ENCODE measurements around the gene GFRA3.
A peak's percentile ranks its signal among the peaks of the same experiment; 100 is the strongest.
"Not testable (repeated sequence)": the region's sequence is repeated elsewhere in the genome, so short reads cannot be mapped to it uniquely, and the experiment has no call there.

GFRA3 gene

DNA sequence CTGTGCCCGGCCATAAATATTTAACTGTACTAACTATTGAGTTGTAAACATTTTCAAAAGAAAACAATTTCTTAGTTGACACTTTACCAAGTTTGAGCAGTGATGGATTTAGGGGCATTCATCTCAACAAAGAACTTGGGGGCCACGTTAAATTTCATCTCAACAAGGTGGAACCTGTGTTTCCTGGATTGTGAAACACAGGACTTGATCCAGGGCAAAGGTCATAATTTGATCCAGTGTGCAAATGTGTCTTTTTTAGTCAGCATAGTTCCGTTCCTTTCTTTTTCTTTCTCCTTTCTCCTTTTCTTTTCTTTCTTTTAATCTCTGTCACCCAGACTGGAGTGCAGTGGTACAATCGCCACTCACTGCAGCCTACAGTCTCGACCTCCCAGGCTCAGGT, 3.1 kb downstream of the GFRA3 start:
- no peak for ATAC-seq
- no peak for DNase-seq
- peaks cover 21% of the 10 kb centered on the region for H3K4me1 Mint-ChIP-seq
- no peak overlapping the region for H3K27ac Mint-ChIP-seq
- H3K9me3 Mint-ChIP-seq = no peaks in the 10 kb centered on the region
- peaks cover 56% of the 10 kb centered on the region for H3K27me3 Mint-ChIP-seq
- no peak overlapping the region for H3K4me3 Mint-ChIP-seq

DNA sequence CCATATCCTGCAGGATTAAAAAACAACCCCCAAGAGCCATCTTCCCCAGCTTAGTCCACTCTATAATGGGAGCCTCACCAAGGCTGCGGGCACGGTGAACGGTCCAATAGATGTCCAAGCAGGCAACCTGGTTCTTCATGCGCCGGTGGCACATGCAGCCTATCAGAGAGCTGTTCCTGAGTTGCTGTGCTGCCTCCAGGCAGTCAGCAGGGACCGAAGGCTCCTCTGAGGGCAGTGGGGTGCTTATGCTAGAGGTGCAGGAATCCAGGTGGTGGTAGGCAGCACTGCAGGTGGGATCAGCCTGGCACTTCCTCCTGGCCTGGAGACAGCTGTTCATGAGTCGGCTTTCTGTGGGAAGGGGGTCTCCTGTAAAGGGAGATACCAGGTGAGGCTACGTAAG, 10.2 kb downstream of the GFRA3 start:
- Mint-ChIP-seq H3K9me3 (no peaks in the 10 kb centered on the region), H3K27me3 (peaks cover 24% of the 10 kb centered on the region), H3K27ac (no peak overlapping the region), H3K4me3 (no peak overlapping the region), H3K4me1 (peaks cover 6% of the 10 kb centered on the region)
- no peak for ATAC-seq
- no peak for DNase-seq

DNA sequence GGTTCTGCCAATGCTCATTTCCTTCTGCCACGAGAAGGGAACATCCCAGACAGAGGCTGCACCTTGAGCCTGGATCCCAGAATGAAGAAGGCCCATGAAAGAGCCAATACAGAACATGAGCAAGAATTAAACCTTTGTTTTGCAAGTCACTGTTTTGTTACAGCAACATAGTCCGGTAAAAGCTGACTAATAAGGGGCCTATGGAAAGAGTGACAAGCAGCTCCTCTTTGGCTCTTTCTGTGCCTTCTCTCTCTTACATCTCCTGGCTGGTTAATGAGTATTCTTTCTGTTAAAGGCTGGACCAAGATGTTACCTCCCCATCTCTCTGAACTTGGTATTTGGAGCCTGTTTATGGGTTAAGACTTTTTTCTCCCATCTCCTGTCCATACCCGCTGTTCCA, 10.8 kb downstream of the GFRA3 start:
- Mint-ChIP-seq H3K9me3 (no peaks in the 10 kb centered on the region), H3K4me3 (no peak overlapping the region), H3K4me1 (peaks cover 6% of the 10 kb centered on the region), H3K27ac (no peak overlapping the region), H3K27me3 (peaks cover 18% of the 10 kb centered on the region)
- DNase-seq = no peak
- no peak for ATAC-seq

DNA sequence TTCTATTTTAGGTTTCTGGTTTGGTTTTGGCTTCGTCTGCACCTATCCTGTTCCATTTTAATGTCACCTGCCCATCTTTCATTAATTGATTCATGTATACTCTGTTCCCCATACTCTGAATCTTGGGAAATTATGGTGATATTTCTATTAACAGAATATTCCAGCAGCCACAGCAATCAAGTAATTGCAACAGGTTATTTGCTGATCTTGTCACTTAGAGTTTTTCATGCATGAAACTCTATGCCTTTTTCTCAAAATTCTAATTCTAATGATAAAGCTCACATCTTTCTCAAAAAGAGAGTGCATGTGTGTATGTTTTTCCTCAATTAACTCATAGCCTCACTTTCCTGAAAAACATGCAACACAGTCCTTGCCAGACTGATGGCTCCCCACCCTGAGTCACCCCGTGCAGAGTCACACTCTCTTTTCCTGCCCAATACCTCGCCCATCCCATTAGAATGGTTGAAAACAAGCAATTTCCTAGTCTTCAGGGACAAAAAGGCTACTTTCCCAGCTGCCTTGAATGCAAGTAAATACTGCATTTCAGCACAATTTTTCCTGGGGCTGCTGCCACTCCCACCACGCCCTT, 15.6 kb downstream of the GFRA3 start:
- no peak overlapping the region for H3K4me3 Mint-ChIP-seq
- no peaks in the 10 kb centered on the region for H3K9me3 Mint-ChIP-seq
- H3K27ac Mint-ChIP-seq = no peak overlapping the region
- no peak for DNase-seq
- H3K27me3 Mint-ChIP-seq = no peaks in the 10 kb centered on the region
- H3K4me1 Mint-ChIP-seq = peaks cover 4% of the 10 kb centered on the region
- ATAC-seq = no peak

DNA sequence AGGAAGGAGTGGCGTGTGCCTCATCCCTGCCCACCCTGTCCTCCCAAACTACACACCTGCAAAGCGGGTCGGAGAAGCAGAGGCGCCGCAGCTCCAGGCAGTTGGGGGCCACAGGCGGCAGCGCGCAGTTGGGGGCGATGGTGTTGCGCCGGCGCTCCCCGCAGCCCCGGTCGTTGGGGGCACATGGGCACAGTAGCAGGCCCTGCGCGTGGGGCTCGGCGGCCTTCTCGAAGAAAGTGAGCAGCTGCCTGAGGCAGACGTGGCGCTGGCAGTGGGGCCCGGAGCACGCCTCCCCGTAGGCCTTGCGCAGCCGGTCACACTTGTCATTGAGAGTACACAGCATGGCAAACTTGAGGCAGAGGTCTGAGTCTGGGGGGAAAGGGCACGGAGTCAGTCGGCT, 16.8 kb downstream of the GFRA3 start:
- no peak for ATAC-seq

DNA sequence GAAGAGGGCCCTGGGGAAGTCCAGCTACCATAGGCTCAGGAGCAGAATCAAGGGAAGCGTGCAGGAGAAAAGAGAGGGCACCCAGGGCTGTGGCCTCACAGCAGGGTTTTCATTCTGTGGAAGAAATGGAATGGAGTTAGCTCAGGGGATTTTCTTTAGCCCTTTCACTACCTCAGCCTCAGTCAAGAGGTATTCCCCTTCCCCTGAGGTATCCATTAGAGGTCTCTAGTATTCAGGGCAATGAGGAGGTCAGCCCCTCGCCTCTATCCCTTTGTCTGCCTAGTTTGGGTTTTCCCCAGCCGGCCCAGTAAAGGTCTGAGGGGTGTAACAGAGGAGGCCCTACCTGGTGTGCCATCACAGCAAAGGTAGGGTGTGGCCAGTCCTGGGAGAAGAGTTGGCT, 21.5 kb downstream of the GFRA3 start:
- H3K27me3 Mint-ChIP-seq = no peaks in the 10 kb centered on the region
- H3K4me3 Mint-ChIP-seq = no peak overlapping the region
- H3K27ac Mint-ChIP-seq = no peak overlapping the region
- ATAC-seq = no peak
- DNase-seq = no peak
- H3K9me3 Mint-ChIP-seq = no peaks in the 10 kb centered on the region
- no peaks in the 10 kb centered on the region for H3K4me1 Mint-ChIP-seq

More for the DNA sequence above, 16.8 kb downstream of the GFRA3 start:
- Mint-ChIP-seq H3K4me1 (no peaks in the 10 kb centered on the region), H3K27me3 (no peaks in the 10 kb centered on the region), H3K27ac (no peak overlapping the region), H3K4me3 (no peak overlapping the region), H3K9me3 (no peaks in the 10 kb centered on the region)
- DNase-seq = no peak

DNA sequence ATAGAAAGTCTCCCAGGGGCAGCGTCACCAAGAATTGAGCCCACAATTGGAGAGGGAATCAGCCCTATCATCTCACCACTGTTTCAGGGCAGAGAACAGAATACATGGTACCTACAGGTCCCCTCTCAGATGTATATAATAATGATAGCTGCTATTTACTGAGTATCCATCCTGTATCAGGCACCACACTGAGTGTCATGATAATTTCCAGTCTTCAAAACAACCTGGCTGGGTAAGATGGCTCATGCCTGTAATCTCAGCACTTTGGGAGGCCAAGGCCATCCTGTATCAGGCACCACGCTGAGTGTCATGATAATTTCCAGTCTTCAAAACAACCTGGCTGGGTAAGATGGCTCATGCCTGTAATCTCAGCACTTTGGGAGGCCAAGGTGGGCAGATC, 26.6 kb downstream of the GFRA3 start:
- not testable (repeated sequence) for H3K27ac Mint-ChIP-seq, H3K4me1 Mint-ChIP-seq, H3K9me3 Mint-ChIP-seq, H3K4me3 Mint-ChIP-seq, ATAC-seq, DNase-seq
- H3K27me3 Mint-ChIP-seq = peaks cover 17% of the 10 kb centered on the region

DNA sequence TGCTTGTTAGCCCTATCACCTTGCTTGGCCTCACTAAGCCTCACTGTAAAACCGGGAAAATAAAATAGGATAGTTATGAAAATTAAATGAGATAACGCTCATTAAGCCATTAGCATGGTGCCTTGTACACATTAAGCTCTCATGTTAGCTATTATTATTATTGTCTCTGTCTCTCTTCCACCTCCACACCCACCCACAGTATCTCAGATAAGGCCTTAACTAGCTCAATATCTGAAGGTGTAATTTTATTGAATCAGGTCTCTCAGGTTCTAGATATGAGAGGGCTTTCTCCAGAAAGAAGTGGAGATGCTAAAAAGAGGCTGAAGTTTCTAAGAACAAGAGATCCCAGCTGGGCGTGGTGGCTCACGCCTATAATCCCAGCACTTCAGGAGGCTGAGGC, 27.6 kb downstream of the GFRA3 start:
- peaks cover 26% of the 10 kb centered on the region for H3K27me3 Mint-ChIP-seq
- H3K4me1 Mint-ChIP-seq = no peaks in the 10 kb centered on the region
- no peak for ATAC-seq
- no peak overlapping the region for H3K27ac Mint-ChIP-seq
- no peaks in the 10 kb centered on the region for H3K9me3 Mint-ChIP-seq
- DNase-seq = no peak
- H3K4me3 Mint-ChIP-seq = no peak overlapping the region

DNA sequence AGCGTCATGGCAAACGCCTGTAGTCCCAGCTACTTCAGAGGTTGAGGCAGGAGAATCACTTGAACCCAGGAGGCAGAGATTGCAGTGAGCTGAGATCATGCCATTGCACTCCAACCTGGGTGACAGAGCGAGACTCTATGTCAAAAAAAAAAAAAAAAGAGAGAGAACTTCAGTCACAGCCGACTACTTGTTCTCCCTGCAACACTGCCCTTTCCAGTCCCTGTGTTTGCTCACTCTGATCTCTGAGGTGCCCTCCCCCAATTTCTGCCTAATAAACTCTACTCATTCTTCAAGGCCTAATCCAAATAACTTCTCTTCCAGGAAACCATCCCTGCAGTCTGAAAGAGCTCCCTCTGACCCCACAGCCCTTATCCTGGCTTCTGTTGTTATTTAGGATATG, 28.1 kb downstream of the GFRA3 start:
- Mint-ChIP-seq H3K27me3 (peaks cover 31% of the 10 kb centered on the region), H3K4me1 (peaks cover 3% of the 10 kb centered on the region), H3K27ac (no peak overlapping the region), H3K4me3 (no peak overlapping the region), H3K9me3 (no peaks in the 10 kb centered on the region)
- DNase-seq (no peak), ATAC-seq (no peak)

DNA sequence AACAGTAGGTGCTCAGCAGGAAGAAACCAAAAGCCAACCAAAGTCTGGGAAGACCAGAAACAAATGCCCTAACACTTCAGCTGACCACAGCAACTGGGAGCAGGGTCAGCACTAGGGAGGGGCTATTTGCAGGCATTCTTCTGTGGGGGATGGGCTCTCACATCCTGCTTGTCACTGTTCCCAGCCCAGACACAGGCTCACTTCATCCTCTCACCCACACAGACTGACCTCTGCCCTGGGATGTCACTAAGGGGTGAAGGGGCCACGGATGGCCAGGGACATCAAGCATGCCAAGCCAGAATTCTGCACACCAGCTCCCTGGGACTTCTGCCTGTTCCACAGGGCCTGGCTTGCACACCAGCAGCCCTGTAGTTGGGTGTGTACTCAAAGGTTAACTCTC, 28.7 kb downstream of the GFRA3 start:
- no peak overlapping the region for H3K4me3 Mint-ChIP-seq
- ATAC-seq (no peak), DNase-seq (no peak)
- no peak overlapping the region for H3K27ac Mint-ChIP-seq
- H3K4me1 Mint-ChIP-seq = peaks cover 9% of the 10 kb centered on the region
- H3K27me3 Mint-ChIP-seq = peaks cover 37% of the 10 kb centered on the region
- no peaks in the 10 kb centered on the region for H3K9me3 Mint-ChIP-seq

DNA sequence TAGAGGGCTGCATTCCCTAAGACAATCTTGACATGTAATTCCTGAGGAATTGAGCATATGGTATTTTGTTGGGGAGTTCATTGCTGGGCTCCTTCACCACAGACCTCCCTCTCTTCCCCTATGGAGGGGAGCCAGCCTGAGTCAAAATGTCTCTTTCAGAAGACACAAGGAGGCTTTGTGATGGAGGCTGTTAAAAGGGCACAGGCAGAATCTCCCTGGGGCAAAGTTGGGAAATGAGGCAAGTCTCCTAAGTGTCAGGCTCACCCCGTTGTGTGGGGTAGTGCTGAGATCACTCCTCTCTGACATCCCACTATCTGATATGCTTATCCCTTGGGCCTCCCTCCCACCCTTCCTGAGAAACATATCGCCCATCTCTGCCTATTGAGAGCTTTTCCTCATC, 30.6 kb downstream of the GFRA3 start:
- Mint-ChIP-seq H3K27ac (no peak overlapping the region), H3K4me1 (peaks cover 13% of the 10 kb centered on the region), H3K27me3 (peaks cover 54% of the 10 kb centered on the region), H3K9me3 (no peaks in the 10 kb centered on the region), H3K4me3 (no peak overlapping the region)
- ATAC-seq = no peak
- DNase-seq = no peak

DNA sequence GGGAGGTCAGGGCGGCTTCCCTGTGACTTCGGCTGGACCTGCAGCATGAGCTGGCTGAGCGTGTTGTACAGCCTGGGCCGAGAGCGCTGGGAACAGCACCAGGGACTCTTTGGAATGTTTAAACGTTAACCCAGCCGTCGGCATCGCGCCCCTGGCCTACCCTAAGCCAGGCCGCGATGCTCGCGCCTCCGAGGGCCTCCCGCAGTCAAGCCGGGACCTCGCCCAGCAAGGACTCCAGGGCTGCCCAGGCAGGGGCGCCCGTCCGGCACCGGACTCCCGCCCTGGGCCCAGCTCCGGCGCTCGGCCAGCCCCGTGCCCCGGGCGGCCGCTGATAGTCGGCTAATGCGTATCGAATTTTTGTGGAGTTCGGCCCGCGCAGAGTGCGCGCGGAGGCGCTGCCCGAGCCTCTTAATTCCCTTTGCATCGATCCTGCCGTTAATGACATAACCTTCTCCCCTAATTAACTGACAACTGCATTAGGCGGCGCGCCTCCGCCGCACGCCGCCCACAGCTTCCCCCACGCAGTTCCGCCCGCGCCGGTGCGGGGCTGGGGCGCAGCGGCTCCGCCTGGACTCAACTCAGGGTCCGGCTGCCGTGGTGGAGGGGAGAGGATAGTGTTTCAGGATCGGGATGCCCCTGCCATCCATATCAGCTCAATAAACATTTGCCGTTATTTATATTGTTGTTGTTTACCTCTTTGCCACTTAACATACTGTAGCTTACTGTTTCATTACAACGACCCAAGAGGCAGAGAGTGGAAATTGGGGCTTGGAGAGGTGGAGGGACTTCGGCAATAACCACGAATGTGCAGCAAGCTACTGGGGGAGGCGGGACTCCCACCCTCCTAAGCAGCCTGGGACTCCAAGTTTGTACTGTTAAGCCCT, 32.5 kb downstream of the GFRA3 start:
- Mint-ChIP-seq H3K4me1 (peaks cover 13% of the 10 kb centered on the region), H3K27me3 (peaks cover 59% of the 10 kb centered on the region), H3K27ac (no peak overlapping the region), H3K4me3 (peak overlapping the region; percentile 35 to 51), H3K9me3 (no peaks in the 10 kb centered on the region)
- ATAC-seq (peak; percentile 48), DNase-seq (no peak)

DNA sequence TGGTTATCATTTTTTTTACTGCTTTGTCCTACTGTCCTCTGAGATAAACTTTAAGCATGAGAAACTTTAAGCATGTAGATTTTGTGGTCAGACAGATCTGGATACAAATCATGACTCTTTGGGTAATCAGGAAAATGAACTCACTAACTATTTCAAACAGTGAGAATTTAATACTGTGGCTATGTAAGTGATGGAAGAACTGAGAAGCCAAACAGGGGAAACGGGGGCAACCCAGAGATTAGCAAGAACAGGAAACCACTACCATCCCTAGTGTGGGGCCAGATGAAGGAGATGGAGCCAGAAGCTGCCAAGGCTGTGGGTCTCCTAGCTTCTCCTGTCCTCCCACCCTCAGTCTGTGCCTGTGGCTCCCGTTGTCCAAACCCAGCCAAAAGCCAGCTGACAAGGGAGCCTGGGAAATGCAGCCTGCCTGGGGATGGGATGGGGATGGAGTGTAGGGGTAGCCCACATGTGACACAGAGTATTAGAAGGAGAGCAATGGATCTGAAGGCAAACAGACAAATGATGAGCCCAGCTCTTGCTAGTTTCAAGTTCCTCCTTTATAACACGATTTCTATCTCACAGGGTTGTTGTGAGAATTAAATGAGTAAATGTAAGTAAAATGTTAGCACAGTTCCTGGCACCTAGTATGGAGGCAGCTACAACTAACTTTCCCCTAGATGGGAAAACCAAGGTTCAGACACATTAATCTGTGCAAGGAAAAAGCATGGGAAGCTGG, 33.6 kb downstream of the GFRA3 start:
- DNase-seq (no peak), ATAC-seq (peak; percentile 86)
- Mint-ChIP-seq H3K27ac (no peak overlapping the region), H3K27me3 (peaks cover 59% of the 10 kb centered on the region), H3K4me3 (peak overlapping the region; percentile 5 to 43), H3K4me1 (peaks cover 13% of the 10 kb centered on the region), H3K9me3 (no peaks in the 10 kb centered on the region)

DNA sequence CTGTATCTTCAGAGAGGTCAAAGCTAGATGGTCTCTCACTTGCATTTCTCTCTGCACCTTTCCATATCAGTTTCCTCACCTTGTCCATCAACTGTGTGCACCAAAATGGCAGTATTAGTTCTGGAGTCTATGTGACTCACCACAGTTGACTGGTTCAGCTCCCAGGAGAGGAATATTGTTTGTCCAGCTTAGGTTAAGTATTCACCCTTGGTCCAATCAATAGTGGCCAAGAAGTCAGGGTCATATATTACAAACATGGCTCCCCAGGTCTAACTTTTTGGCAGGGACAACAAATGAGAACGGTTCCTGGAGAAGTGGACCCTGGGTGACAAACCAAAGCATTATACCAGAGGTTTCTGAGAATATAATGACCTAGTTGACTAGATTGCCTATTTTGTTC, 36.4 kb downstream of the GFRA3 start:
- H3K9me3 Mint-ChIP-seq = no peaks in the 10 kb centered on the region
- no peak overlapping the region for H3K4me3 Mint-ChIP-seq
- H3K4me1 Mint-ChIP-seq = peaks cover 13% of the 10 kb centered on the region
- H3K27me3 Mint-ChIP-seq = peaks cover 60% of the 10 kb centered on the region
- no peak overlapping the region for H3K27ac Mint-ChIP-seq
- ATAC-seq (no peak), DNase-seq (no peak)

DNA sequence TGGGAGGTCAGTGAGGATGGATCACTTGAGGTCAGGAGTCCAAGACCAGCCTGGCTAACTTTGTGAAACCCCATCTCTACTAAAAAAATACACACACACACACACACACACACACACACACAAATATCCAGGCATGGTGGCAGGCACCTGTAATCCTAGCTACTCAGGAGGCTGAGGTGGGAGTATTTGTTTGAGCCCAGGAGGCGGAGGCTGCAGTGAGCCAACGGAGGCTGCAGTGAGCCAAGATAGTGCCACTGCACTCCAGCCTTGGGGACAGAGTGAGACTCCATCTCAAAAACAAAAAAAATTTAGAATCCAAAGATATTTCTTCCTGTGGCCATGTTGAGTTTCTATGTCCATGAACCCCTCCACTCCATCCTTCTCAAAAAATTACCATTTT, 39.8 kb downstream of the GFRA3 start:
- no peak for ATAC-seq
- Mint-ChIP-seq H3K4me1 (no peaks in the 10 kb centered on the region), H3K4me3 (no peak overlapping the region), H3K9me3 (no peaks in the 10 kb centered on the region), H3K27ac (no peak overlapping the region), H3K27me3 (peaks cover 29% of the 10 kb centered on the region)
- DNase-seq = no peak

DNA sequence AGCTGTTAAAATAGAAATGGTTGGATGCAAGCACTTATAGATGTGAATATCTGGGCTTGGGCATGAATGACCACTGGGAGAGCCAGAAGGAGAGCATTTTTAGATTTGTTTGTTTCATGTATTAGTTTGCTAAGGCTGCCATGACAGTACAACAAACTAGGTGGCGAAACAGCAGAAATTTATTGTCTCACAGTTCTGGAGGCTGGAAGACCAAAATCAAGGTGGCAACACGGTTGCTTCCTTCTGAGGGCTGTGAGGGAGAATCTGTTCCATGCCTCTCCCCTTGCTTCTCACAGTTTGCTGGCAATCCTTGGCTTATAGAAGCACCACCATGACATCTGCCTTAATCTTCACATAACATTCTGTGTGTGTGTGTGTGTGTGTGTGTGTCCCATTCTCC, 41.1 kb downstream of the GFRA3 start:
- no peak for DNase-seq
- Mint-ChIP-seq H3K27ac (peak overlapping the region in 1 of 2 donors; percentile 16), H3K9me3 (no peaks in the 10 kb centered on the region), H3K27me3 (peaks cover 15% of the 10 kb centered on the region), H3K4me1 (no peaks in the 10 kb centered on the region), H3K4me3 (no peak overlapping the region)
- ATAC-seq = no peak
